Measurements from ENCODE around the gene GINS3.

DNA sequence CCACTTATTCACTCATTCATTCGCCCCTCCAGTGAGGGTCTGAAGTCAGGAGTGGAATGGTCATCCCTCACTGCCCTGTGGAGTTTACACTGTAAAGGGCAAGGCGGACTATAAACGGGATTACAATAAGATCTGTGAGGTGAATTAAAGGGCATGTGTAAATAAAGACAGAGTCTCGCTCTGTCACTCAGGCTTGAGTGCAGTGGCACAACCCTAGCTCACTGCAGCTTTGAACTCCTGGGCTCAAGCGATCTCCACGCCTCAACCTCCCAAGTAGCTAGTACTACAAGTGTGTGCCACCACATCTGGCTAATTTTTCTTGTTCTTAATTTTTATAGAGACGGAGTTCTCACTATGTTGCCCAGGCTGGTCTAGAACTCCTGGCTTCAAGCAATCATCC is 25.8 kb downstream of the GINS3 start:
- TF ChIP-seq JUND (IDR thresholded peaks at IDR 0.05; ENCODE audit: low read depth, low read length) (no peak), ZBED1 (IDR thresholded peaks at IDR 0.05; ENCODE audit: borderline replicate concordance) (no peak), CTCF (IDR thresholded peaks at IDR 0.05 in 2 of 3, conservative IDR thresholded peaks at IDR 0.05 in 1 of 3; ENCODE audit: control insufficient read depth in 2 of 3, extremely low read depth in 1 of 3, insufficient read depth in 1 of 3, low read depth in 3 of 3, low read length in 3 of 3) (no peak), EZH2 (IDR thresholded peaks at IDR 0.05; ENCODE audit: borderline replicate concordance, control insufficient read depth, low read depth, low read length) (no peak), CREB1 (IDR thresholded peaks at IDR 0.05; ENCODE audit: low read depth) (no peak), PAX5 (IDR thresholded peaks at IDR 0.05; ENCODE audit: borderline replicate concordance, low read depth, low read length) (no peak)
- TF ChIP-seq, protein P1, sequence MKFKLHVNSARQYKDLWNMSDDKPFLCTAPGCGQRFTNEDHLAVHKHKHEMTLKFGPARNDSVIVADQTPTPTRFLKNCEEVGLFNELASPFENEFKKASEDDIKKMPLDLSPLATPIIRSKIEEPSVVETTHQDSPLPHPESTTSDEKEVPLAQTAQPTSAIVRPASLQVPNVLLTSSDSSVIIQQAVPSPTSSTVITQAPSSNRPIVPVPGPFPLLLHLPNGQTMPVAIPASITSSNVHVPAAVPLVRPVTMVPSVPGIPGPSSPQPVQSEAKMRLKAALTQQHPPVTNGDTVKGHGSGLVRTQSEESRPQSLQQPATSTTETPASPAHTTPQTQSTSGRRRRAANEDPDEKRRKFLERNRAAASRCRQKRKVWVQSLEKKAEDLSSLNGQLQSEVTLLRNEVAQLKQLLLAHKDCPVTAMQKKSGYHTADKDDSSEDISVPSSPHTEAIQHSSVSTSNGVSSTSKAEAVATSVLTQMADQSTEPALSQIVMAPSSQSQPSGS (IDR thresholded peaks at IDR 0.05; ENCODE audit: low read length): no peak
